SK-N-SH (cell line): Measurements from ENCODE around the gene EZH1. TPM values are rescaled to one million over a fixed set of nuclear protein-coding genes. Genes with fewer than 3 reads are reported as not detected.

Experiments used
- CTCF ChIA-PET: fragments of 300-600, 350-600 bp; formaldehyde crosslinking; extraction: SDS; loops from one replicate; lab custom pipeline; 2021; lab: Yijun Ruan, JAX
- POLR2A ChIA-PET: fragments of 350-600 bp; sonication (Branson Sonifier 250); formaldehyde crosslinking; extraction: SDS; loops from one replicate; lab custom pipeline; 2020; ENCODE audit warnings: antibody characterized with exemption, inconsistent platforms; lab: Yijun Ruan, JAX
- DNase-seq: peaks from one replicate; pipeline ENCODE4 v3.0.0; 2012
- H2AFZ ChIP-seq: fragments of 200-600 bp; sonication (generic); 2 replicates; pipeline ENCODE4 v1.8.1; 2016; ENCODE audit warnings: antibody characterized with exemption, mild to moderate bottlenecking, low read depth
- H3F3A ChIP-seq: fragments of 200-600 bp; sonication (generic); replicated peaks from 2 replicates; pipeline ENCODE3; 2016; ENCODE audit warnings: antibody characterized with exemption, mild to moderate bottlenecking; ENCODE audit not compliant: insufficient read depth
- H3K27ac ChIP-seq, 2 experiments: fragments of 200-500 bp in 1 of 2; fragments of 200-600 bp in 1 of 2; sonication (Bioruptor generic) in 1 of 2; sonication (generic), shearing (Covaris generic) in 1 of 2; 2 replicates each; pipeline versions ENCODE4 v1.5.1 to v1.6.1; 2014 to 2016; ENCODE audit warnings: low read depth in 2 of 2, inconsistent platforms in 1 of 2, low read length in 1 of 2, mild to moderate bottlenecking in 1 of 2, mixed read lengths in 1 of 2
- H3K27me3 ChIP-seq: fragments of 200-600 bp; sonication (generic), shearing (Covaris generic); 2 replicates; pipeline ENCODE4 v1.6.1; 2016; ENCODE audit warnings: mixed run types; ENCODE audit not compliant: insufficient read depth
- H3K36me3 ChIP-seq, 2 experiments: fragments of 200-500 bp in 1 of 2; fragments of 200-600 bp in 1 of 2; sonication (Bioruptor generic) in 1 of 2; sonication (generic) in 1 of 2; replicated peaks in 1 of 2; 2 replicates each; pipeline versions ENCODE3 to v1.5.1; 2014 to 2016; ENCODE audit warnings: low read length in 1 of 2, mild to moderate bottlenecking in 1 of 2; ENCODE audit not compliant: insufficient read depth in 2 of 2, control insufficient read depth in 1 of 2
- H3K4me1 ChIP-seq, 2 experiments: fragments of 200-500 bp in 1 of 2; fragments of 200-600 bp in 1 of 2; sonication (Bioruptor generic) in 1 of 2; sonication (generic), shearing (Covaris generic) in 1 of 2; 2 replicates each; pipeline versions ENCODE4 v1.5.1 to v1.6.1; 2014 to 2016; ENCODE audit warnings: low read depth in 1 of 2, low read length in 1 of 2, mixed run types in 1 of 2; ENCODE audit not compliant: insufficient read depth in 2 of 2, control insufficient read depth in 1 of 2
- H3K4me2 ChIP-seq: fragments of 200-600 bp; sonication (generic), shearing (Covaris generic); 2 replicates; pipeline ENCODE4 v1.6.1; 2017; ENCODE audit warnings: mixed run types
- H3K4me3 ChIP-seq, 2 experiments: fragments of 200-500 bp in 1 of 2; fragments of 200-600 bp in 1 of 2; sonication (Bioruptor generic) in 1 of 2; sonication (generic), shearing (Covaris generic) in 1 of 2; 2 replicates each; pipeline versions ENCODE4 v1.5.1 to v1.8.1; 2014 to 2016; ENCODE audit warnings: low read depth in 2 of 2, inconsistent platforms in 1 of 2, low read length in 1 of 2, mild to moderate bottlenecking in 1 of 2, mixed read lengths in 1 of 2, moderate library complexity in 1 of 2
- H3K79me2 ChIP-seq: fragments of 200-600 bp; sonication (generic); 2 replicates; pipeline ENCODE4 v1.8.1; 2017; ENCODE audit warnings: mild to moderate bottlenecking; ENCODE audit not compliant: insufficient read depth
- H3K9ac ChIP-seq: fragments of 200-600 bp; sonication (generic); 2 replicates; pipeline ENCODE4 v1.6.1; 2017; ENCODE audit warnings: mixed run types
- H3K9me2 ChIP-seq: fragments of 200-600 bp; sonication (generic); 2 replicates; pipeline ENCODE4 v1.6.1; 2017; ENCODE audit warnings: mixed run types
- H3K9me3 ChIP-seq: fragments of 200-600 bp; sonication (generic); 2 replicates; pipeline ENCODE4 v1.6.1; 2017; ENCODE audit warnings: mixed run types, mild to moderate bottlenecking, moderate library complexity
- H4K20me1 ChIP-seq: fragments of 200-600 bp; sonication (generic); 2 replicates; pipeline ENCODE4 v1.6.1; 2017; ENCODE audit warnings: mild to moderate bottlenecking, mixed run types; ENCODE audit not compliant: insufficient read depth
- CTCF ChIP-seq: fragments of 200-600 bp; sonication (generic); IDR thresholded peaks from 2 replicates; pipeline ENCODE4 v1.6.1; 2017; ENCODE audit warnings: antibody characterized with exemption, mild to moderate bottlenecking, moderate library complexity
- ELF1 ChIP-seq: IDR thresholded peaks from 2 replicates; pipeline ENCODE4 v1.4.0; 2012
- EZH2phosphoT487 ChIP-seq: fragments of 200-600 bp; sonication (generic); IDR thresholded peaks from 2 replicates; pipeline ENCODE4 v1.6.1; 2017; ENCODE audit warnings: low read depth, mixed run types, mild to moderate bottlenecking, antibody characterized with exemption, moderate library complexity, borderline replicate concordance
- FOSL2 ChIP-seq: IDR thresholded peaks from 2 replicates; pipeline ENCODE4 v1.4.0; 2012; ENCODE audit warnings: low read depth, mild to moderate bottlenecking, moderate library complexity, borderline replicate concordance
- FOXM1 ChIP-seq: IDR thresholded peaks from 2 replicates; pipeline ENCODE4 v1.4.0; 2012; ENCODE audit warnings: low read depth, mild to moderate bottlenecking
- IRF3 ChIP-seq: fragments of 150-350 bp; IDR thresholded peaks from 2 replicates; pipeline ENCODE4 v1.6.1; 2016; ENCODE audit warnings: mild to moderate bottlenecking, low read depth, low read length
- JUND ChIP-seq: IDR thresholded peaks from 2 replicates; pipeline ENCODE4 v1.4.0; 2012
- MEF2A ChIP-seq: IDR thresholded peaks from 2 replicates; pipeline ENCODE4 v1.4.0; 2012; ENCODE audit warnings: low read depth, borderline replicate concordance
- MXI1 ChIP-seq: IDR thresholded peaks from 2 replicates; pipeline ENCODE4 v1.6.1; 2012; ENCODE audit warnings: mild to moderate bottlenecking, low read depth, low read length, improper control_type of control experiment
- RFX5 ChIP-seq: IDR thresholded peaks from 2 replicates; pipeline ENCODE4 v1.6.1; 2012; ENCODE audit warnings: mild to moderate bottlenecking, improper control_type of control experiment, low read length
- RXRA ChIP-seq: IDR thresholded peaks from 2 replicates; pipeline ENCODE4 v1.4.0; 2012; ENCODE audit warnings: low read depth, mild to moderate bottlenecking, borderline replicate concordance
- SIN3A ChIP-seq: IDR thresholded peaks from 2 replicates; pipeline ENCODE4 v1.6.1; 2012; ENCODE audit warnings: low read depth, mild to moderate bottlenecking, low read length, moderate library complexity, borderline replicate concordance
- TAF1 ChIP-seq: IDR thresholded peaks from 2 replicates; pipeline ENCODE4 v1.6.1; 2012; ENCODE audit warnings: low read depth, mild to moderate bottlenecking, low read length, moderate library complexity, borderline replicate concordance
- TCF12 ChIP-seq: IDR thresholded peaks from 2 replicates; pipeline ENCODE4 v1.4.0; 2012
- USF1 ChIP-seq: IDR thresholded peaks from 2 replicates; pipeline ENCODE4 v1.4.0; 2012; ENCODE audit warnings: low read depth, borderline replicate concordance
- YY1 ChIP-seq: IDR thresholded peaks from 2 replicates; pipeline ENCODE4 v1.4.0; 2012; ENCODE audit warnings: low read depth, mild to moderate bottlenecking
- WGBS: methylation state at CpG from one replicate; pipeline ENCODE4 v1.1.6; 2017; ENCODE audit warnings: low lambda C conversion rate; 5-methylcytosine and 5-hydroxymethylcytosine counted together
- polyA plus RNA-seq, 3 experiments: library from polyadenylated mRNA; depleted of rRNA; stranded (reverse); fragments of >200 nt; gene quantifications; 2 replicates each; pipeline ENCODE4 v1.2.3, GENCODE V29; 2012
- TF ChIP-seq, protein P1 (sequence below): IDR thresholded peaks from 2 replicates; pipeline ENCODE4; 2012

EZH1 gene
- polyA plus RNA-seq, 1 of the 3 experiments (the other 2 are of a cell fraction) = 28.6 TPM

DNA sequence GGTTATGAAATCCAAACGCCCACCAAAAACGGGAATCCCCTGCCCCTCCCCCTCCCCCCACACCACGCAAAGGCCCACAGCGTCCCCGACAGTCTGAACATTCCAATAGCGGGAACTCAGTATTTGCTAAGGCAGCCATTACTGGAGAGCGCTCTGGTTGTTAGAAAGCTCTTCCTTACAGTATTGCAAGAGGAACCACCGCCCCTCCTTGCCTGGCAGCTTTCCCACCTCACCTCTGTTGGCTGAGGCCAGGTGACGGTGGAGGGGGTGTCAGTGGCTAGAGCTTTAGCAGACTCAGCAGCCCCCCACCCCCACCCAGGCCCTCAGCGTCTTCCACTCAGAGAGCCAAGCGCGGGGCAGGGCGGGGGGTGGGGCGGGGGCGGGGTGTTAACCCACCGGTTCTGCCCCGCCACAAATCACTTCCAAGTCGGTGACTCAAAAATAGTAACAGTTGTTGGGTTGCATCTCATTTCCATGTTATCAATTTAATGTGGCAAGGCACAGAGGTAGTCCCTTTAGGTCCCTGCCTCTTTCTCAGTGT, 65.8 kb downstream of the EZH1 start:
- H3K9me2 ChIP-seq = no peaks in the 10 kb centered on the region
- peak overlapping the region; percentile 87 to 99 for H3K27ac ChIP-seq
- peak overlapping the region; percentile 78 for H3K9ac ChIP-seq
- H4K20me1 ChIP-seq = peaks cover 20% of the 10 kb centered on the region
- H3K4me3 ChIP-seq = peak overlapping the region; percentile 62 to 73; a peak in 3 of 4 replicates
- H2AFZ ChIP-seq = peak overlapping the region; percentile 84
- POLR2A ChIA-PET = interaction anchor here (0.6 to 6.0 kb wide), 9 partner anchors 11 to 101 kb away, joined by 3 to 63 read pairs (median 4); partner anchors contain the start of genes PSMC3IP, RETREG3 and TUBG1
- H3K79me2 ChIP-seq = peaks cover 30% of the 10 kb centered on the region
- H3K4me2 ChIP-seq = peak overlapping the region; percentile 90
- 24% methylated on average over 14 of the region's 18 CpGs for WGBS
- no peaks in the 10 kb centered on the region for H3K36me3 ChIP-seq
- DNase-seq = no peak
- H3K27me3 ChIP-seq = no peaks in the 10 kb centered on the region
- peaks cover 15 to 58% of the 10 kb centered on the region in 2 experiments for H3K4me1 ChIP-seq
- CTCF ChIA-PET = interaction anchor here (0.6 to 8.9 kb wide), 30 partner anchors 8 to 152 kb away, joined by 3 to 221 read pairs (median 4); partner anchors contain the start of genes BECN1, COASY, MLX and NAGLU
- H3K9me3 ChIP-seq = no peaks in the 10 kb centered on the region
- peaks cover 33% of the 10 kb centered on the region for H3F3A ChIP-seq
- TF ChIP-seq CTCF = peak; percentile 16; the same call in 1 of the 2 replicates
- no peak for TF ChIP-seq FOXM1
- no peak for TF ChIP-seq MEF2A
- TF ChIP-seq IRF3 = no peak

DNA sequence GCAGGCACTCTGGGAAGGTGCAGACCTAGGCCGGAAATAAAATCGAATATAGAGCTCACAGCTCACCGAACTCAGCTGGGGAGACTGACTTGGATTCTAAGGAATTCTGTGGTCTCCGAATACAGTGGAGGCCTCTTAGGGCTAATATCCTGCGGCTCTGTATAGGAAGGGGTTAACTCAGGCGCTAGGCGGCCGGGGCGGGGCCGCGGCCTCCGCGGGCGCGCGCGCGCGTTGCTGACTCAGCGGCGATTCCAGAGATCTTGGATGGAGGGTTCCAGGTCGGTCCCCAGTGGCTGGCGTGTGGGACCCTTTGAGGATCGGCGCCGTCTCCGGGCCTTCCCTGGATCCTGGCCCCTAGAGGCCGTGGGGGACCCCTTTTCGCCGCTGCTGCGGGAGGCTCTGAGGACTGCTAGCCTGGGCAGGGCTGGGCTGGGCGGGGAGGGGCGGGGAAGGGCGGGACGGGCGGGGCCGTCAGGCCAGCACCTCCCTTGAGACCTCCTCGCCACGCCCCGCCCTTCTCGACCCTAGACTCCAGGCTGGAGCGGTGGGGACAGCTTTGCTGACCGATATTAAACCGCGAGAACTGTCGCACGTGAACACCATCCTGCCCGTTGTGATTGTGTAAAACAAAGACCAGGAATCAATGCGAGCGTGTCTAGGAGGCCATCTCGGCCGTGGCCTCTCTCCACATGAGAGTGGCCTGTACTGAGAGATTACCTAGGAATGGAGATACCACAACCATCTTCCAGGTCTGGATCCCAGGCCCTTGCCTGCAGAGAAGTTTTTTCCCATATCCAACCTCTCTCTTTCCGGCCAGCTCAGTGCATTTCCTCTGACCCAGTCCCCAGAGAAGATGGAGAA, 66.7 kb downstream of the EZH1 start:
- DNase-seq = peak; percentile 90
- peak overlapping the region; percentile 90 for H3K4me2 ChIP-seq
- no peaks in the 10 kb centered on the region for H3K9me2 ChIP-seq
- H3K9ac ChIP-seq = peak overlapping the region; percentile 78
- H3K9me3 ChIP-seq = no peaks in the 10 kb centered on the region
- H2AFZ ChIP-seq = no peak overlapping the region
- H4K20me1 ChIP-seq = peaks cover 20% of the 10 kb centered on the region
- H3F3A ChIP-seq = peaks cover 33% of the 10 kb centered on the region
- POLR2A ChIA-PET = interaction anchor here (0.6 to 6.0 kb wide), 7 partner anchors 11 to 100 kb away, joined by 3 to 63 read pairs (median 8); partner anchors contain the start of genes PSMC3IP, RETREG3, TUBG1 and TUBG2
- peaks cover 15 to 53% of the 10 kb centered on the region in 2 experiments for H3K4me1 ChIP-seq
- no peaks in the 10 kb centered on the region for H3K27me3 ChIP-seq
- H3K79me2 ChIP-seq = peaks cover 34% of the 10 kb centered on the region
- WGBS = 0% methylated on average over 29 of the region's 53 CpGs
- H3K4me3 ChIP-seq = peak overlapping the region; percentile 62 to 73
- CTCF ChIA-PET = interaction anchor here (0.6 to 8.9 kb wide), 18 partner anchors 9 to 151 kb away, joined by 3 to 221 read pairs (median 4); partner anchors contain the start of genes BECN1, MLX, PSMC3IP and RETREG3
- H3K36me3 ChIP-seq = peaks cover 6% of the 10 kb centered on the region in 2 experiments
- peak overlapping the region; percentile 87 to 99 for H3K27ac ChIP-seq
- no peak for TF ChIP-seq EZH2phosphoT487
- peak; percentile 37; the same call in 1 of the 2 replicates for TF ChIP-seq SIN3A
- no peak for TF ChIP-seq RXRA
- TF ChIP-seq MXI1 = peak; percentile 87
- no peak for TF ChIP-seq FOXM1
- TF ChIP-seq TAF1 = peak; percentile 57
- TF ChIP-seq, protein P1, sequence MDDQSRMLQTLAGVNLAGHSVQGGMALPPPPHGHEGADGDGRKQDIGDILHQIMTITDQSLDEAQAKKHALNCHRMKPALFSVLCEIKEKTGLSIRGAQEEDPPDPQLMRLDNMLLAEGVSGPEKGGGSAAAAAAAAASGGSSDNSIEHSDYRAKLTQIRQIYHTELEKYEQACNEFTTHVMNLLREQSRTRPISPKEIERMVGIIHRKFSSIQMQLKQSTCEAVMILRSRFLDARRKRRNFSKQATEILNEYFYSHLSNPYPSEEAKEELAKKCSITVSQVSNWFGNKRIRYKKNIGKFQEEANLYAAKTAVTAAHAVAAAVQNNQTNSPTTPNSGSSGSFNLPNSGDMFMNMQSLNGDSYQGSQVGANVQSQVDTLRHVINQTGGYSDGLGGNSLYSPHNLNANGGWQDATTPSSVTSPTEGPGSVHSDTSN = 0 out of 2 replicates have a peak, but pooled peaks have one; percentile 5
- TF ChIP-seq USF1 = no peak
- no peak for TF ChIP-seq ELF1
- no peak; the same call in 1 of the 2 replicates for TF ChIP-seq JUND
- no peak; the same call in 1 of the 2 replicates for TF ChIP-seq TCF12
- TF ChIP-seq RFX5 = no peak
- TF ChIP-seq CTCF = no peak
- TF ChIP-seq YY1 = peak; percentile 41; the same call in 1 of the 2 replicates
- peak; percentile 27; the same call in 1 of the 2 replicates for TF ChIP-seq FOSL2
